ENCODE data around the gene EVC.

EVC gene

DNA sequence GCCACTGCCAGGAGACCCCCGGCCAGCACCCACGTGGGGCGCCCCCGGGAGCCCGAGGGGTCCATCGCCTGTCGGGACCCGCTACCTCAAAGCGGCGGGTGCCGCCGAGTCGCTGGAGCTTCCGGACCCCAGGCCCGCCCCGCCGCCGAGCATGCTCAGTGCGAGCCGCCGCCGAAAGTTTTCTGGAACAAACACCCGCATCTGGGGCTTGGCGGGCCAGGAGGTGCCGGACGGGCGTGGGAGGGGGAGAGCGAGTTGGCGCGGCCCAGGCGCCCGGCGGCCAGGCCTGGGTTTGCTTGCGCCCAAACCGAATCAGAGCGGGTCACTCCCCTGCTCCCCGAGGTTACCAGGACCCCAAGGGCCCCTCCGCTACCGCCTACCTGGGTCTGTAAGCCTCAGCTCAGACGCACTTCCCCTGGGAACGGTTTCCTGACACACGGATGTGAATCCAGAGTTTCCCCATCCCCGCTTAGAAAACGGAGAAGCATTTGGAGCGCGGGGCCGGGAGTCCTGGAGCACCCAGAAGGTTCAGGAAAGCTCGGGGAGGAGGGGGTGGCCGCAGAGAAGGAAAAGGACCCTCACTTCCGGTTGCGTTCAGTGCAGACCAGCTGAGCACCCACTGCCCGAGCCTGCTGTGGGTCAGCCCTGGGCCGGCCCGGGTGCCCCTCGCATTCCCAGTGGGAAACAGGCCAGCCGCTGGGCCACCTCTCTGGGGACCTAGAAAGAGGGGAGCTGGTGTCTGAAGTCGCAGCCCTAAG, 2.4 kb upstream of the EVC start, which contains the start of gene EVC2:
Gene EVC2, minus strand, starts transcription at position 111 of the 758 bp plus-strand sequence. Its CDS starts 46 bp downstream, at position 65.
- no peak for DNase-seq

DNA sequence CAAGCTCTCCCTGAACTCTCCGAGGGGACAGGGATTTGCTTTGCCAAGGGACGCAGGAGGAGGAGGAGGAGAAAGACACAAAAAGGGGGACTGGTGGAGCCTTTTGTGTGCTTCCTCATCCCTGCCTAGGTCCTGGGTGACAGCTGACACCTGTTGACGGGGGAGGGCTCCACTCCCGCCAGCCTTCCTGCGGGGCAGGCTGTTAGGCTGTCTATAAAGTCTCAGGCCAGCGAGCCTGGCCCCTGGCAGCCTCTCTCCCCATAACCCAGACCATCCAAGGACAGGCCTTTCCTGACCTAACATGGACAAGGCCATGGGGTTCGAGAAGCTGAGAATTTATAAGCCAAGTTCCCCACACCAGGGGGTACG, 1.8 kb upstream of the EVC start:
- DNase-seq = no peak

GRCh38 chr4:5710065-5710960, 688 bp upstream of the EVC start:
- DNase-seq = no peak

- DNase-seq = no peak
These were observed 631 bp downstream of the EVC start for GRCh38 chr4:5711479-5712184.

DNA sequence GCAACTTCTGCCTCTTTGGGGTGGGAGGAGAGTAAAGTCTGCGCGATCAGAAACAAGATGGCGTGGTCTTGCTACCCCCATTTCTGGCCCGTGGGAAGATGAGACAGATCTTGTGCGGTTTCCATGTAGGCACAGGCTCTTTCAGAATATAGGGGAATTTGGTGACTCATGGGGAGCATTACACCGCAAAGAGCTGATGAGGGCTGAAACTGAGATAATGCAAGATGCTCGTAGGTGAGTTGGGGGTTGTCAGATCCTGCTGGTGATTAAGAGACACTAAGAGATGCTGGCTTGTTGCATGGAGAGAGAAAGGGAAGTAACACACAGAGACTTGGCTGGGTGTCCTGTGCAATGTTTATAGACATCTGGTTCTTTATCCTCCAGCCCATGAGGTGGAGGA, 1.5 kb downstream of the EVC start:
- no peak for DNase-seq

DNA sequence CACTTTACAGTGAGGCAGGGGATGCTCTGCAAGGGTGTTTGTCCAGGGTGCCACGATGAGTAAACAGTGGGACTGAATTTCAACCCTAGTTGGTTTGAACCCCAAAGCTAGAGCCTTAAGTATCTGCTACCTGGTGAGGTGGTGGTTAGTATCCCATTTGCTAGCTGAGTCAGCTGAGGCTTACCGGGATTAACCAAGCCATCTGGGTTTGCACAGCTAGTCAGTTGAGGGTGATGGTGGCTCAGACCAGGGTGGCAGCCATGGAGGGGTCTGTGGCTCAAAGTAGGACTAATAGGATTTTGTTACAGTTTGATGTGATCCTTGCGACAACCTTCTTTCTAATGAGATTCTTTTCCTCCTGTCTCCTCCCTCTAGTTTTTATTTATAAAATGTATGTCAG, 1.9 kb downstream of the EVC start:
- DNase-seq = no peak

DNA sequence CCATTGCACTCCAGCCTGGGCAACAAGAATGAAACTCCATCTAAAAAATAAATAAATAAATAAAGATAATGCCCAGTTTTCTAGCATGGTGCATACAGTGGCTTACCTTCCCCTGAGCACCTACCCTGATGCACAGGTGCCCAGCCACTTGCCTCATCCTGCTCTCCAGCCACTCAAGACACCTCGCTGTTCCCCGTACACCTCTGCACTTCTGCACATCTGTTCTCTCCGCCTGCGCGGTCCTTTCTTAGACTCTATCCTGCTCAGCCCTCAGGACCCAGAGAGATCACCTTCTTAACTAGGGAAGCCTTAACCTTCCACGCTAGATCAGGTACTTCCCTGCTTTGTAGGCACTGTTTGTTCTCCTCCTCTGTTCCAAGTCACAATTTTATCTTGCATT, 2.9 kb downstream of the EVC start:
- DNase-seq = no peak

DNA sequence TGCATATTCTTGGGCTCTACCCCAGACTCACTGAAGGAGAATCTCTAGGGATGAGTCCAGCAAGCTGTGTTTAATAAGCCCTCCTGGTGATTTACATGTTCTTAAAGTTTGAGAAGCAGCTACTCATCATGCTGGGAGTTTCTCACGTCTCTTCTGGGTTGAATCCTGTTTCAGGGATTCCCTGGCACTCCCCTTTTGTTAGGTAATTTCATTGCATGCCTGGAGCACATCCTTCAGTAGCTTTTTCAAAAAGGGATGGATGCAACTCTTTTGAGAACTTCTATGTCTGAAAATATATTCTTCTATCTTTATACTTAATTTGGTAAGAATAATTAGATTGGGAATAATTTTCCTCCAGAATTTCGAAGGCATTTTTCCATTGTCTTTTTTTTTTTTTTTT, 4.4 kb downstream of the EVC start:
- DNase-seq = no peak

DNA sequence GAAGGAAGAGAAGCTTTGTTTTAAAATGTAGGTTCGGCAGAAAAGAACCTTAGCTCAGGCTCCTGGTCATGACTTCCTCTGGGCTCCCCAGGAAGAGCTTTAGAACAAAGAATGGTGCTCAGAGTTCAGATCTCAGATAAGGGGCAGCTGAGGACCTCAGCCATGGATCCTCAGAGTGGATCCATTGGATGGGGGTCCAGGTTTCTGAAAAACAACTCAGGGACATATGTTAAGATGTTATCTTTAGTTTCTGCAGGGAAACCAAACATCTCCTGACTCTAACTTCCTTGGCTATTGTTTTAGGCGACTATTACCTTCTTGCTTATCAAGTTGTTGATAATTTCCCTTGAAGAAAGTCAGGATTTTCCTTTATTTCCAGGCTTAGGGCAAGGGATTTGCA, 5.4 kb downstream of the EVC start:
- DNase-seq = no peak

DNA sequence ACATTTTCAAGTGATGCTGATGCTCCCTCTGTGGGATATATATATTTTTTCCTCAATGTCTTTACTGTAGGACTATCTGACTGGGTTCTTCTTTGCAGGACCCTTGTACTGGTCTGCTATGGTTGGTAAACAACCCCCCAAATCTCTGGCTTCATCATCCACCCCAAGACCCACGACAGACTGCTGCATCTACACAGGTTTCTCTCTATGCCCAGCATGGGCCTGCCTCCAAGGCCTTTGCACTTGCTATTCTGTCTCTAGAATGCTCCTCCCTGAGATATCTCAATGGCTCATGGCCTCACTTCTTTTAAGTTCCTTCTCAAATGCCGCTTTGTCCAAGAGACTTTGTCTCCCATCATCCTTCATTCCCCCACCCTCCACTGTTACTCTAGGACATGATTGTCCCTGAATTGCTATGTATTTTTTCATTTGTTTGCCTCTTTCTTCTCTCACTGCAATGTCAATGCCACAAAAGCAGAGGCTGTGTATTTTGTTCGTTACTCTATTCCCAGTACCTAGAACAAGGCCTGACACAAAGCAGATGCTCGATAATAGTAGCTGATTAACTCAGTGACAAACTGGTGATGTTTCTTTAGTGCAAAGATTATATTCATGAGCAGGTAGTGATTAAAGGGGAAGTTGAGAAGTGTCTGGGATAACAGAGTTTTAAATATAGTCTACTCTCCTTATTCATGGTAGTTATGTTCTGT, 6.6 kb downstream of the EVC start:
- DNase-seq = no peak

DNA sequence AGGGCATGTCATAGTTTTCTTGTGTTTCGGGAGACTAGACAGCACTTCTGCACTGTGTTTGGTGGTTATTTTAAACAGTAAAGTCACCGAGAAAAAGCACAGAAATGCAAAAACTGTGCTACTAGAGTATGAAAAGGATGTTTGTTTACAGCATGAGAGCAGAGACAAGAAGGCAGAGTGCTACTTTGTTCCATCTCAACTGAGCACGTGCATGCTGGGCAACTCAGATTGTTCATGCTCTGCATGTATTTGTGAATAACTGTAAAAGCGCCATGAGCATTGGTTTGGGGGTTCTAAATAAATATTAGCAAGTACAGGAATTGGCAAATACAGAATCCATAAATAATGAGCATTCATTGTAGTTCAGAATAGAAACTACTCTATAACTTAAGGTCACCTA, 7.4 kb downstream of the EVC start:
- DNase-seq = no peak

GRCh38 chr4:5719350-5720055, 8.5 kb downstream of the EVC start:
- no peak for DNase-seq

- no peak for DNase-seq
These were observed 9.3 kb downstream of the EVC start for GRCh38 chr4:5720157-5720850.

DNA sequence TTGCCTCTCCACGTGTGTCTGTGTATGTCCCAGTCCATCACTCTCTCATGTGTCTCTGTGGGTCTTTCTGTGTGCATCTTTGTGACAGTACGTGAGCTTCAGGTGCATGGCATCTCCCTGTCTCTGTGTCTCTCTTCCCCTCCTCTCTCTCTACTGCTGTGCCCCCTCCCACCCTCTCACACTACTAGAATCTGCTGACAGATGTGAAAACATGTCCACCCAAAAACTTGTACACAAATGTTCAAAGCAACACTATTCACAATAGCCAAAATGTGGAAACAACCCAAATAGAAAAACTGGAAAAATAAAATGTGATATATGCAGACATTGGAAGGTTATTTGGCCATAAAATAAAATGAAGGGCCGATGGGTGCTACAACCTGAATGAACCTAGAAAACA, 10.0 kb downstream of the EVC start:
- no peak for DNase-seq

DNA sequence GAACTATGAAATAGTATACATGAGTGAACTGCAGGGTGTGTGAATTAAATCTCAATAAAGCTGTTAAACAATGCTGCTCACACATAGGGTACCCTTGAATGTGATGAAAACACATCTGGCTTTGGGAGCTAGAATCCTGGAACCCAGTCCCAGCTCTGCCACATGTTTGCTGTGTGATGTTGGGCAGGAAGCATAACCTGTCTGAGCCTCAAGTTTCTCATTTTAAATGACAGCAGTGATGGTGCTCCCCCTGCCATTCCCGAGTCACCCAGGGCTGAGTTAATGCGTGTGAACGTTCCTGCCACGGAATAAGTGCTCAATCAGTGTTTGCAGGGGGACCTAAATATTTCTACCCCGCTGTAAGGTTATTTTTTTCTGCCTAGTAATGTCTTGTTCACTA, 10.9 kb downstream of the EVC start:
- DNase-seq = no peak

DNA sequence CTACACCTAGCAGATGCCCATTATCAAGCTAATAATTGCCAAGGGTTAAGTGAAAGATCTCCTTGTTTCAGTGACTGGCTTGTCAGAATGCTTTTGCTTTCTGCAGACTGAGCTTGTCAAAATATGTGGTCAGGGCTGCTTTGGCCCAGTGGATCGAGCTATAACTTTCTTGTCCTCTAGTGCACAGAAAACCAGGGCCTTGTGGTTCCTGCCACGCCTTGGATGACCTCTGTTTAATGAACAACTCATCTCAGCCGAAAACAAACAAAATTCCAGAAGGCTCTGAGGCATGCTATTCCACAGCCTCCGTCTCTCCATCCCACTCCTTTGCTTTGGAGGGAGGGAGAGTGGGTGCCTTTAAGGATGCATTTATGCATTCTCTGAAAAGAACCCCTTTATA, 11.3 kb downstream of the EVC start:
- DNase-seq = no peak

GRCh38 chr4:5724377-5724776, 13.4 kb downstream of the EVC start:
- DNase-seq = no peak

DNA sequence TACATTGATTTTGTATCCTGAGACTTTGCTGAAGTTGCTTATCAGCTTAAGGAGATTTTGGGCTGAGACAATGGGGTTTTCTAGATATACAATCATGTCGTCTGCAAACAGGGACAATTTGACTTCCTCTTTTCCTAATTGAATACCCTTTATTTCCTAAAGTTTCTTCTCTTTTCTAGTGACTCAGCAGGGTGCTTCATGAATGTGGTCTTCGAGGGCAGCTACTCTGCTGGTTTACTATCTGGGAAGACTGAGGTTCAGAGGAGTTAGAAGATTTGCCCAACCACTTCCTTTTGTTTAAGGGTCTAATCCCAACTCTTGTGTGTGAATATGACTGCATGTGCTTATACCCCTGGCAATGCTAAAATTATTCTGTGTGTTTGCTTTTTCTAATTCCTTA, 17.4 kb downstream of the EVC start:
- peak; percentile 89 for DNase-seq

- DNase-seq = no peak
These were observed 19.4 kb downstream of the EVC start for GRCh38 chr4:5730436-5730835.

DNA sequence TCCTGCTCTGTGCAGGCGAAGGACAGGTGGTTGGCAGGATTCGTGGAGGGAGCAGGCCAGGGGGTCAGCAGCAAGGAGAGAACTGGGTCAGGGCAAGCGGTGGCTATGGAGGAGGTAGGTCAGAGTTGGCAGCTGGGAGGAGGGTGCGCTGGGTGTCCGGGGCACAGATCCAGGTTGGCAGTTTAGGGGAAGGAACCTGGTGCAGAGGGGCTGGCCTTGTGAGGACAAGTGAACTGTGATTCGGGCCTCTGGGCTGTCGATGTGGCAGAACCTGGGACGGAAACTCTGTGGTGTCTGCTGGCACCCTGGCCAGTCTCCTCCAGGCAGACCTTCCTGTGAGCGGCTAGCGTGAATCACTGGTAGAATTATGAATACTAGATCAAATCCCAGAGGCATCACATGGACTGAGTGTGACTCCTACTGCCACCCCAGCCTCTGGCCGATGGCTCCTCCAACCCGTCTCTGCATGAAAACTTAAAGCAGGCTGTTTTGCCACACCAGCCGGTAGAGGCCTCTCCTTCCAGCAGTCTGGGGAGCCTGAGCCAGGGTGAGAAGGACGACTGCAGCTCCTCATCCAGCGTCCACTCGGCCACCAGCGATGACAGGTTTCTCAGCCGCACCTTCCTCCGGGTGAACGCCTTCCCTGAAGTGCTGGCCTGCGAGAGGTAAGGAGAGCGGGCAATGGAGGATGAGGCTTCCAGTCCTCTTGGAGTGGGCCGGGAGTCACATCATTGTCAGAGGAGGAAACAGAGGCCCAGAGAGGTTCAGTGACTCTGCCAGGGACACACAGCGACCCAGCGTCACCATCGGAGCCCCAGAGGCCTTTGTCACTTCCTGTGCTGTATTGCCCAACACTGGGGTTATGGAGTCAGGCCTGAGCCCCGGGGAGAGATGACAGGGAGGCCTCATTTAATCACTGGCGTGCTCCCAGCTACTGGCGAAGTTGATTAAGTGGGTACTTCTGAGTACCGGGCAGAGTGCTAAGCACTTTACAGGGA, 20.3 kb downstream of the EVC start:
- DNase-seq = peak; percentile 52

Data from MV-4-11 (cell line).